C4-2B (cell line): ENCODE results near the gene DPP8.

Source experiments
- CTCF ChIP-seq: fragments of 450-650 bp; conservative IDR thresholded peaks from 2 replicates; pipeline ENCODE4 v1.5.1; 2017; ENCODE audit warnings: mild to moderate bottlenecking
- ZFX ChIP-seq: fragments of 450-650 bp; IDR thresholded peaks from 2 replicates; pipeline ENCODE4 v1.6.1; 2017

GRCh38 chr15:65418596-65418995 lies 98.9 kb downstream of the DPP8 start:
- TF ChIP-seq CTCF (no peak), ZFX (no peak)
